ENCODE measurements around the gene CLTCL1.

Gene CLTCL1

DNA sequence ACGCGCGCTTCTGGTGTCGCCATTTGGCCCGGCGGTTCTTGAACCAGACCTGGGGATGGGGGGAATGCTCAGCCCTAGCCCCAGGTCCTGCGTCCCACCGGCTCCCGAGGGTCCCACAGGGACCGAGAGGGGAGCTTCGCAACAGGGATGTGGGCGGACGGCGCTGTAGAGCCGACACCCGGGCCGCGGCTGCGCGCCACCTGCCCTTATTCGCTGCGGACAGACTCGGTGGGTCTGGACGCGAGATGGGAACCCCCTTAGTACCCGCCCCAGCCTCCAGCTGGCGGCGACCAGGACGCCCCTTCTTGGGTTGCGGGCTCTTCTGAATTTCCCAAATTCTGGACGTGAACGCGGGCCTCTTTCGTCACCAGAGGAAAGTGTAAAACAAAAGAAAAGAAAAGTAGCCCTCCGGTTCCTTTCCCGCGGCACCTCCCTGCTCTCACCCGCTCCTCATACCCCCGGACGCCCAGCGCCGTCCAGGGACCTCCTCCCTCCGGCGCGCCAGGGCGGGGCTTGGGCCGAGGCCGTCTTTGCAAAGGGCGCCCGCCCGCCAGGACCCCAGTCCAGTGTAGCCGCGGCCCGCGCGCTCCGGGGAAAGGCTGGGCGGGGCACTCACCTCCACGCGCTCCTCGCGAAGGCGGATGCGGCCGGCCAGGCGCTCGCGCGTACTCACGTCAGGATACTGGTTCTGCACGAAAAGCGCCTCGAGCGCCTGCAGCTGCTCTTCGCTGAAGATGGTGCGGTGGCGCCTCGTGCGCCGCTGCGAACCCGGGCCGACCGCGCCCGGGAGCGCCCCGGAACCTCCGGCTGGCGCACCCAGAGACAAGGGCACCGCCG, 142.3 kb downstream of the CLTCL1 start:
- H3K27ac Mint-ChIP-seq, result no peak overlapping the region
- H3K4me1 Mint-ChIP-seq, result peaks cover 10% of the 10 kb centered on the region
- DNase-seq, result peak; percentile 71
- H3K27me3 Mint-ChIP-seq (ENCODE audit: low read depth, poor library complexity), result peaks cover 88% of the 10 kb centered on the region
- H3K4me3 Mint-ChIP-seq, result no peak overlapping the region
- peaks cover 24% of the 10 kb centered on the region for H3K9me3 Mint-ChIP-seq
- TF ChIP-seq, protein P1, sequence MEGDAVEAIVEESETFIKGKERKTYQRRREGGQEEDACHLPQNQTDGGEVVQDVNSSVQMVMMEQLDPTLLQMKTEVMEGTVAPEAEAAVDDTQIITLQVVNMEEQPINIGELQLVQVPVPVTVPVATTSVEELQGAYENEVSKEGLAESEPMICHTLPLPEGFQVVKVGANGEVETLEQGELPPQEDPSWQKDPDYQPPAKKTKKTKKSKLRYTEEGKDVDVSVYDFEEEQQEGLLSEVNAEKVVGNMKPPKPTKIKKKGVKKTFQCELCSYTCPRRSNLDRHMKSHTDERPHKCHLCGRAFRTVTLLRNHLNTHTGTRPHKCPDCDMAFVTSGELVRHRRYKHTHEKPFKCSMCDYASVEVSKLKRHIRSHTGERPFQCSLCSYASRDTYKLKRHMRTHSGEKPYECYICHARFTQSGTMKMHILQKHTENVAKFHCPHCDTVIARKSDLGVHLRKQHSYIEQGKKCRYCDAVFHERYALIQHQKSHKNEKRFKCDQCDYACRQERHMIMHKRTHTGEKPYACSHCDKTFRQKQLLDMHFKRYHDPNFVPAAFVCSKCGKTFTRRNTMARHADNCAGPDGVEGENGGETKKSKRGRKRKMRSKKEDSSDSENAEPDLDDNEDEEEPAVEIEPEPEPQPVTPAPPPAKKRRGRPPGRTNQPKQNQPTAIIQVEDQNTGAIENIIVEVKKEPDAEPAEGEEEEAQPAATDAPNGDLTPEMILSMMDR (IDR thresholded peaks at IDR 0.05), result no peak
- H3K36me3 Mint-ChIP-seq (ENCODE audit: low read depth), result no peaks in the 10 kb centered on the region

DNA sequence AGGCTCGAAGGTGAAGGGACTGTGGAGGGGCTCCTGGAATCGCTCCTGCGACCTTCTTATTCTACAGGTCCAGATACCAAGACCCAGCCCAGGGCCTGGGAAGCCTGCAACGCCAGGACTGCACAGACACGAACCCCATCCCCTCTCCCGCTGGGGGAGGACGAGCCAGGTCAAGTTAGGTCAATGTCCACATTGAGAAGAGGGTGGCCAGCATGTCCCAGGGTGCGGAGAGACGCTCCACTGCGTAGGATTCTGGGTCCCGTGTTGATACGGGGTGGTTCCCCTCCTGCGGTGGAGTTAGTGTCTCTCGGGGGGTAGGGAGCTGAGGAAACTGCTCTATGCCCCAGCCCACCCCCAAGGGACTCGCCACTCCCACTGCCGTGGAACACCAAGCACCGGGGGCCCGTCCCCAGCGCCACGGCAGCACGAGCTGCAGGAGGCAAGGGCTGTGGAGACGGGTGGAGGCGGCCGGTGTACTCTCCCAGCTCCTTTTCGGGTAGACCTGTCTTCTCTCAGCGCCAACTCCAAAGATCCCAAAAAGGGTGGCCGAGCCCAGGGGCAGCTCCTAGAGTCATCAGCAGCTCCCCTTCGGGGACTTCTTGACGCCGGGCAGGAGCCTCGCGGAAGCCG, 143.0 kb downstream of the CLTCL1 start:
- H3K4me3 Mint-ChIP-seq, result no peak overlapping the region
- H3K36me3 Mint-ChIP-seq (ENCODE audit: low read depth), result no peaks in the 10 kb centered on the region
- TF ChIP-seq, protein P1 (IDR thresholded peaks at IDR 0.05), result no peak
- peaks cover 20% of the 10 kb centered on the region for H3K9me3 Mint-ChIP-seq
- peaks cover 81% of the 10 kb centered on the region for H3K27me3 Mint-ChIP-seq (ENCODE audit: low read depth, poor library complexity)
- peaks cover 17% of the 10 kb centered on the region for H3K4me1 Mint-ChIP-seq
- no peak for DNase-seq
- H3K27ac Mint-ChIP-seq, result no peak overlapping the region

DNA sequence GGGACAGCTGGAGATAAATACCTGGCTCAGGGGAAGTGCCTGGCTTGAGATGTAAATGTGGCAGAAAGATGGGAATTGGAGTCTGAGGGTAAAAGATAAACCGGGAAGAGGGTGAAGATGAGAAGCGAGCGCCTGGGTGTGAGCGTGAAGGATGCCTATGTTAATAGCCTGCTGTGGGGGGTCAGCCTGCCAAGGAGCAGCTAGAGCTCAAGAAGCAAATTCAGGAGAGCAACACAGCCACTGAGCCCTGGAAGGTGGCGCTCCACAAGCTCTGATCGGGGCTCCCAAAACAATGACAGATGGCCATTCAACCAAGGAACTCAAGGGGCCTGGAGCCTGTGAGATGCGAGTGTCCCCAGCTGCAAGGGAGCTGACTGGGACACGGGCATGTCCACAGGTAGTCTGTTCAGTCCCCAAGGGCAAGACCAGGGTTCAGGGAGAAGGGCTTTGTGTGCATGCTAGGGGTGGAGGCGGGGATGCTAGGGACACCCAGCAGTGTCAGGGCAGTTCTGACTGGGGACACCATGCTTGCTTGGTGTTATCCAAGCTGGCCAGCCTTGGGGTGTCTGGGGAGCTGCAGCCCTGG, 144.2 kb downstream of the CLTCL1 start:
- Mint-ChIP-seq H3K4me1 (peaks cover 27% of the 10 kb centered on the region), H3K27ac (no peak overlapping the region), H3K27me3 (ENCODE audit: low read depth, poor library complexity) (peaks cover 72% of the 10 kb centered on the region), H3K9me3 (peaks cover 14% of the 10 kb centered on the region), H3K36me3 (ENCODE audit: low read depth) (no peaks in the 10 kb centered on the region), H3K4me3 (no peak overlapping the region)
- TF ChIP-seq, protein P1 (IDR thresholded peaks at IDR 0.05), result no peak
- no peak for DNase-seq

DNA sequence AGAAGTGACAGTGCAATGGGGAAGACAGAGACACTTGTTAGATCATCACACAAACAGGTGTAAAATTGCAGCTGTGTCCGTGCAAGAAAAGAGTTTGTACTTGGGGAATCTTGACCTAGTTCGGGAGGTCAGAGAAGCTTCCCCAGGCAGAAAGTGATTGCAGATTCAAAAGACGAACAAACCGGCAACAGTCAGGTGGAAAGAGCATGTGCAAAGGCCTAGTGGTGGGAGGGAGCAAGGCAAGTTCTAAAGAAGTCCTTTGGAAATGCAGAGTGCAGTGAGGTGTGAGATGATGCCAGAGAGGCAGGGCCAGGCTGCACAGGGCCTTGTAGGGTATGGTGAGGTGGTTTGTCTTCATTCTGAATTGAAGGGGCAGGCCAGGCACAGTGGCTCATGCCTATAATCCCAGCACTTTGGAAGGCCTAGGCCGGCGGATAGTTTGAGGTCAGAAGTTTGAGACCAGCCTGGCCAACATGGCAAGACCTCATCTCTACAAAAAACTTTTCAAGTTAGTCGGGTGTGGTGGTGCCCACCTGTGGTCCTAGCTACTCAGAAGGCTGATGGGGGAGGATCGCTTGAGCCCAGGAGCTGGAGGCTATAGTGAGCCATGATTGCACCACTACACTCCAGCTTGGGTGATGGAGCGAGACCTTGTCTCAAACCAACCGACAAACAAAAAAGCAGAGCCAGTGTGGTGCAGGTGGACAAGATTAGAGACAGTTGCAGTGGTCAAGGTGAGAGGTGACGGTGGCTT, 145.1 kb downstream of the CLTCL1 start:
- Mint-ChIP-seq H3K27me3 (ENCODE audit: low read depth, poor library complexity) (peaks cover 63% of the 10 kb centered on the region), H3K4me1 (peaks cover 27% of the 10 kb centered on the region), H3K27ac (no peak overlapping the region), H3K36me3 (ENCODE audit: low read depth) (peaks cover 2% of the 10 kb centered on the region), H3K9me3 (peaks cover 6% of the 10 kb centered on the region), H3K4me3 (no peak overlapping the region)
- no peak for DNase-seq
- TF ChIP-seq, protein P1 (IDR thresholded peaks at IDR 0.05), result no peak

DNA sequence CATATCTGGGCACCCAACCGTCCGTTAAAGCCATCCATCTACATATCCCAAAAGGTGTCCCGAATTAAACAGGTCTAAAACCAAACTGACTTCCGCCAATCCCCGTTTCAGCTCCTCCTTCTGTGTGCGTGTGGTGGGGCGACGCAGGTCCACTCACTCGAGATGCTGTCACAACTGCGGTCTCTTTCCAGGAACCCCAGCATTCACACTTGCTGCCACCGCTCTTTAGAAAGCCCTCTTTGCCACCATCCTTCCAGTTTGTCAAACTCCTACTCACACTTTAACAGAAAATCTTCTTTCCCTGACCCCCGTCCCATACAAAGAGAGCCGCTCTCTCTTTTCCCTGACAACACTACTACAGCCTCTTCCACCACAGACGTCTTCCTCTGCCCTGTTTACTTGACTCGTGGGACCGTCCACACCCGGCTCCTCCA, 147.5 kb downstream of the CLTCL1 start:
- Mint-ChIP-seq H3K4me1 (peaks cover 23% of the 10 kb centered on the region), H3K36me3 (ENCODE audit: low read depth) (peaks cover 17% of the 10 kb centered on the region), H3K27ac (peak overlapping the region; percentile 96), H3K9me3 (no peaks in the 10 kb centered on the region), H3K4me3 (peak overlapping the region; percentile 96), H3K27me3 (ENCODE audit: low read depth, poor library complexity) (peaks cover 46% of the 10 kb centered on the region)
- no peak for DNase-seq
- TF ChIP-seq, protein P1 (IDR thresholded peaks at IDR 0.05), result no peak
